GM21825 (cell line): ENCODE results near the gene PELI3.

ENCODE experiments used
- ATAC-seq: cut with Tn5 transposase; IDR thresholded peaks from one replicate; pipeline ENCODE4 v1.9.1; 2021; ENCODE audit warnings: mild to moderate bottlenecking, moderate library complexity; ENCODE audit not compliant: unreplicated experiment

PELI3 gene

GRCh38 chr11:66473608-66474515 is 7.2 kb downstream of the PELI3 start:
- no peak for ATAC-seq

GRCh38 chr11:66475349-66476172 is 8.9 kb downstream of the PELI3 start:
- ATAC-seq, result no peak

GRCh38 chr11:66476173-66476840 is 9.6 kb downstream of the PELI3 start:
- no peak for ATAC-seq

GRCh38 chr11:66476841-66477251 is 10.1 kb downstream of the PELI3 start:
- no peak for ATAC-seq

GRCh38 chr11:66477263-66478201 is 10.8 kb downstream of the PELI3 start:
- ATAC-seq, result no peak

- no peak for ATAC-seq
Observed at GRCh38 chr11:66478729-66479393, 12.2 kb downstream of the PELI3 start.

GRCh38 chr11:66479394-66480116 is 12.8 kb downstream of the PELI3 start:
- ATAC-seq, result no peak

- ATAC-seq, result peak; percentile 85
Observed at GRCh38 chr11:66480117-66480938, 13.6 kb downstream of the PELI3 start, which contains the start of gene DPP3. Gene DPP3, plus strand, starts transcription at chr11:66480434. Its CDS starts 1,767 bp downstream, at chr11:66482201.

- no peak for ATAC-seq
Observed at GRCh38 chr11:66484806-66485380, 18.2 kb downstream of the PELI3 start.

- no peak for ATAC-seq
Observed at GRCh38 chr11:66488957-66489356, 22.3 kb downstream of the PELI3 start.

GRCh38 chr11:66489636-66490035 is 22.9 kb downstream of the PELI3 start:
- ATAC-seq, result no peak

GRCh38 chr11:66491315-66491935 is 24.7 kb downstream of the PELI3 start:
- no peak for ATAC-seq

- ATAC-seq, result no peak
Observed at GRCh38 chr11:66492161-66492865, 25.6 kb downstream of the PELI3 start.

- ATAC-seq, result no peak
Observed at GRCh38 chr11:66493130-66493529, 26.4 kb downstream of the PELI3 start.

- ATAC-seq, result no peak
Observed at GRCh38 chr11:66494458-66494857, 27.8 kb downstream of the PELI3 start.

GRCh38 chr11:66494935-66495334 is 28.2 kb downstream of the PELI3 start:
- no peak for ATAC-seq
